ENCODE measurements around the gene GSTT4. TPM values are rescaled to one million over a fixed set of nuclear protein-coding genes. Genes with fewer than 3 reads are reported as not detected.
"Not testable (repeated sequence)": the region's sequence is repeated elsewhere in the genome, so short reads cannot be mapped to it uniquely, and the experiment has no call there.

GSTT4 gene
- total RNA-seq, 2 donors from 2014 or later: not detected

- H3K9me3 ChIP-seq: no peaks in the 10 kb centered on the region
- H3K27me3 ChIP-seq: no peaks in the 10 kb centered on the region
- TF ChIP-seq CTCF (IDR thresholded peaks at IDR 0.05) (no peak), POLR2A (IDR thresholded peaks at IDR 0.05) (no peak)
- intact Hi-C loops (cut with DNase I): no loop called here
- H3K27ac ChIP-seq: no peak overlapping the region
- WGBS, 2 donors: 70 to 74% methylated on average over 2 of the region's 2 CpGs
- H3K4me3 ChIP-seq: no peak overlapping the region
- ATAC-seq (no peak), DNase-seq (no peak)
- H3K4me1 ChIP-seq: no peaks in the 10 kb centered on the region
- peaks cover 0 to 27% of the 10 kb centered on the region in 2 donors for H3K36me3 ChIP-seq (replicated peaks in 1 of 2; ENCODE audit: insufficient read depth in 1 of 2, low read depth in 2 of 2)
Measured at GRCh38 chr22:24049978-24050377, 44.7 kb upstream of the GSTT4 start.

- intact Hi-C loops (cut with DNase I): no loop called here
- 82 to 88% methylated on average over 5 of the region's 5 CpGs for WGBS, 2 donors
- no peak for TF ChIP-seq POLR2A (IDR thresholded peaks at IDR 0.05)
- no peak for TF ChIP-seq CTCF (IDR thresholded peaks at IDR 0.05)
- Histone ChIP-seq H3K9me3 (no peaks in the 10 kb centered on the region), H3K27ac (no peak overlapping the region), H3K4me3 (no peak overlapping the region), H3K27me3 (no peaks in the 10 kb centered on the region), H3K36me3 (replicated peaks in 1 of 2; ENCODE audit: insufficient read depth in 1 of 2, low read depth in 2 of 2) (peaks cover 0 to 23% of the 10 kb centered on the region in 2 donors), H3K4me1 (no peaks in the 10 kb centered on the region)
- ATAC-seq (no peak), DNase-seq (no peak)
Measured at GRCh38 chr22:24049211-24049610, 44.0 kb upstream of the GSTT4 start.

- Histone ChIP-seq H3K36me3 (replicated peaks in 1 of 2; ENCODE audit: insufficient read depth in 1 of 2, low read depth in 2 of 2) (peaks cover 0 to 24% of the 10 kb centered on the region in 2 donors), H3K27me3 (no peaks in the 10 kb centered on the region), H3K4me1 (no peaks in the 10 kb centered on the region), H3K27ac (no peak overlapping the region), H3K4me3 (no peak overlapping the region), H3K9me3 (no peaks in the 10 kb centered on the region)
- intact Hi-C loops (cut with DNase I): no loop called here
- DNase-seq (no peak), ATAC-seq (no peak)
- WGBS, 2 donors: 80 to 93% methylated on average over 5 of the region's 5 CpGs
- no peak for TF ChIP-seq CTCF (IDR thresholded peaks at IDR 0.05)
- no peak for TF ChIP-seq POLR2A (IDR thresholded peaks at IDR 0.05)
Measured at GRCh38 chr22:24046024-24046423, 40.8 kb upstream of the GSTT4 start.

GRCh38 chr22:24043958-24044357 is 38.7 kb upstream of the GSTT4 start:
- 82 to 96% methylated on average over 4 of the region's 4 CpGs for WGBS, 2 donors
- intact Hi-C loops (cut with DNase I): no loop called here
- no peaks in the 10 kb centered on the region for H3K4me1 ChIP-seq
- H3K27me3 ChIP-seq: no peaks in the 10 kb centered on the region
- H3K27ac ChIP-seq: no peak overlapping the region
- TF ChIP-seq CTCF (IDR thresholded peaks at IDR 0.05): no peak
- TF ChIP-seq POLR2A (IDR thresholded peaks at IDR 0.05): no peak
- no peaks in the 10 kb centered on the region for H3K9me3 ChIP-seq
- DNase-seq (no peak), ATAC-seq (no peak)
- no peak overlapping the region for H3K4me3 ChIP-seq
- H3K36me3 ChIP-seq (replicated peaks in 1 of 2; ENCODE audit: insufficient read depth in 1 of 2, low read depth in 2 of 2): peaks cover 0 to 19% of the 10 kb centered on the region in 2 donors

- H3K9me3 ChIP-seq; ATAC-seq; H3K4me3 ChIP-seq; H3K27ac ChIP-seq; H3K27me3 ChIP-seq; intact Hi-C loops (cut with DNase I); H3K4me1 ChIP-seq; DNase-seq: not testable (repeated sequence)
- WGBS, 2 donors: 89 to 90% methylated on average over 5 of the region's 5 CpGs
- peaks cover 0 to 23% of the 10 kb centered on the region in 2 donors for H3K36me3 ChIP-seq (replicated peaks in 1 of 2; ENCODE audit: insufficient read depth in 1 of 2, low read depth in 2 of 2)
Measured at GRCh38 chr22:24043465-24043864, 38.2 kb upstream of the GSTT4 start.

Data from body of pancreas (tissue), 4 donors.